ENCODE measurements around the gene CDH23. TPM values are rescaled to one million over a fixed set of nuclear protein-coding genes. Genes with fewer than 3 reads are reported as not detected.

The CDH23 gene
- total RNA-seq, 4 donors from 2014 or later: 14.4 to 29.6 (median 19.7) TPM

DNA sequence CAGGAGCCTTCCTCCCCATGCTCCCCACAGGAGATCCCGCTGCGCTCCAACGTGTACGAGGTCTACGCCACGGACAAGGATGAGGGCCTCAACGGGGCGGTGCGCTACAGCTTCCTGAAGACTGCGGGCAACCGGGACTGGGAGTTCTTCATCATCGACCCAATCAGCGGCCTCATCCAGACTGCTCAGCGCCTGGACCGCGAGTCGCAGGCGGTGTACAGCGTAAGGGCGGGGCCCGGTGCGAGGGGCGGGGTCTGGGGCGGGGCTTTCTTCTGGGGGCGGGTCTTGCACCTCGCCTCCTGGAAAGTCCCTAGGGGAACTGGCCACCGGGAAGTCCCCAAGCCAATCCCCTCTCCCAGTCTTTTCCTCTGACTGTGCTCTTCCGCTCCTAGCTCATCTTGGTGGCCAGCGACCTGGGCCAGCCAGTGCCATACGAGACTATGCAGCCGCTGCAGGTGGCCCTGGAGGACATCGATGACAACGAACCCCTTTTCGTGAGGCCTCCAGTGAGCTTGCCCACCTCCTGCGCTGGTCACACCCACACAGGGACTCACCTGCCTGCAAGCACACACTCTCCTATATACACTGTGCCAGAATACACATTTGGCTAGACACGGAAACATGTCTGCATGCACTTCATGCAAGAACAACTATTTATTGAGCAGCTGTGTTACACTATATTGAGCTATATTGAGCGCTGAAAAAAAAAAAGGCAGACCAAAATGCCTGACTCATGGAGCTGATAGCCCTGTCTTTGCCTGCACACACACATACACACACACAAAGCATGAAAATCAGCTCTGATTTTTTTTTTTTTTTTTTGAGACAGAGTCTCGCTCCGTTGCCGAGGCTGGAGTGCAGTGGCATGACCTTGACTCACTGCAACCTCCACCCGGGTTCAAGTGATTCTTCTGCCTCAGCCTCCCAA is 409.3 kb downstream of the CDH23 start:
- no peaks in the 10 kb centered on the region for H3K27me3 ChIP-seq
- peaks cover 0 to 5% (median 0%) of the 10 kb centered on the region in 4 donors for H3K36me3 ChIP-seq
- TF ChIP-seq POLR2A (IDR thresholded peaks at IDR 0.05; ENCODE audit: low read depth) (no peak), POLR2AphosphoS5 (IDR thresholded peaks at IDR 0.05) (no peak), EP300 (IDR thresholded peaks at IDR 0.05) (no peak)
- TF ChIP-seq, protein P1, sequence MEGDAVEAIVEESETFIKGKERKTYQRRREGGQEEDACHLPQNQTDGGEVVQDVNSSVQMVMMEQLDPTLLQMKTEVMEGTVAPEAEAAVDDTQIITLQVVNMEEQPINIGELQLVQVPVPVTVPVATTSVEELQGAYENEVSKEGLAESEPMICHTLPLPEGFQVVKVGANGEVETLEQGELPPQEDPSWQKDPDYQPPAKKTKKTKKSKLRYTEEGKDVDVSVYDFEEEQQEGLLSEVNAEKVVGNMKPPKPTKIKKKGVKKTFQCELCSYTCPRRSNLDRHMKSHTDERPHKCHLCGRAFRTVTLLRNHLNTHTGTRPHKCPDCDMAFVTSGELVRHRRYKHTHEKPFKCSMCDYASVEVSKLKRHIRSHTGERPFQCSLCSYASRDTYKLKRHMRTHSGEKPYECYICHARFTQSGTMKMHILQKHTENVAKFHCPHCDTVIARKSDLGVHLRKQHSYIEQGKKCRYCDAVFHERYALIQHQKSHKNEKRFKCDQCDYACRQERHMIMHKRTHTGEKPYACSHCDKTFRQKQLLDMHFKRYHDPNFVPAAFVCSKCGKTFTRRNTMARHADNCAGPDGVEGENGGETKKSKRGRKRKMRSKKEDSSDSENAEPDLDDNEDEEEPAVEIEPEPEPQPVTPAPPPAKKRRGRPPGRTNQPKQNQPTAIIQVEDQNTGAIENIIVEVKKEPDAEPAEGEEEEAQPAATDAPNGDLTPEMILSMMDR (IDR thresholded peaks at IDR 0.05): no peak
- H3K4me1 ChIP-seq: peaks cover 0 to 9% (median 3%) of the 10 kb centered on the region in 4 donors
- DNase-seq (ENCODE audit: extremely low spot score): no peak
- no peak overlapping the region for H3K27ac ChIP-seq (replicated peaks in 1 of 4)
- no peaks in the 10 kb centered on the region for H3K9me3 ChIP-seq
- intact Hi-C loops (cut with DNase I): no loop called here
- H3K4me3 ChIP-seq: no peak overlapping the region
- 69% methylated on average over 19 of the region's 41 CpGs for WGBS

DNA sequence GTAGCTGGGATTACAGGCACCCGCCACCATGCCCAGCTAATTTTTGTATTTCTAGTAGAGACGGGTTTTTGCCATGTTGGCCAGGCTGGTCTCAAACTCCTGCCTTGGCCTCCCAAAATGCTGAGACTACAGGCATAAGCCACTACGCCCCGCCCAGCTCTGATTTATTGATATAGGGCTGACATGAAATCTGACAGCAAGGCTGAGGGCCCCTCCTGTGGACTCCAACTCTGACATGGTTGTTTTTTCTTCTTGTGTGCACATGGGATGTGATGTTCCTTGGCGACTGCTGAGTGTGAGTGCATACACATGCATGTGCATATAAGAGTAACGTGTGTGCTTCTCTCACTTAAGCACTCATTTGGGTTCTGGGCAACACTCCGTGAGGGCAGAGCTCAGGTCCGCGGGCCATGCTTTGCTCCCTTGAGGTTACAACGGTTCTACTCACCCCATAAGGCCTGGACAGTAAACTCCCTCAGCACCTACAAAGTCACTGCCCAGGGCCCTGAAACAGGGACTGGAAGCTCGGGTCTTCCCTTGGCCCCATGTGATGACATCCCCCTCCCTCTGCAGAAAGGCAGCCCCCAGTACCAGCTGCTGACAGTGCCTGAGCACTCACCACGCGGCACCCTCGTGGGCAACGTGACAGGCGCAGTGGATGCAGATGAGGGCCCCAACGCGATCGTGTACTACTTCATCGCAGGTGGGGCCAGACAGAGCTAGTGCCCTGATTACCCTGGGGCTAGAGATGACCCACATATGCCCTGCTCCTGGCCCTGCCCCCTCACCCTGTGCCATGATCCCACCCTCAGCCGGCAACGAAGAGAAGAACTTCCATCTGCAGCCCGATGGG is 410.2 kb downstream of the CDH23 start:
- DNase-seq (ENCODE audit: extremely low spot score): no peak
- Histone ChIP-seq H3K27ac (replicated peaks in 1 of 4) (no peak overlapping the region), H3K27me3 (no peaks in the 10 kb centered on the region), H3K36me3 (peaks cover 0 to 5% (median 0%) of the 10 kb centered on the region in 4 donors), H3K9me3 (no peaks in the 10 kb centered on the region), H3K4me1 (peaks cover 4 to 14% (median 8%) of the 10 kb centered on the region in 4 donors), H3K4me3 (no peak overlapping the region)
- TF ChIP-seq, protein P1 (IDR thresholded peaks at IDR 0.05): no peak
- TF ChIP-seq POLR2AphosphoS5 (IDR thresholded peaks at IDR 0.05): no peak
- TF ChIP-seq POLR2A (IDR thresholded peaks at IDR 0.05; ENCODE audit: low read depth): no peak
- TF ChIP-seq EP300 (IDR thresholded peaks at IDR 0.05): no peak
- WGBS: 93% methylated on average over 22 of the region's 23 CpGs
- intact Hi-C loops (cut with DNase I): no loop called here

DNA sequence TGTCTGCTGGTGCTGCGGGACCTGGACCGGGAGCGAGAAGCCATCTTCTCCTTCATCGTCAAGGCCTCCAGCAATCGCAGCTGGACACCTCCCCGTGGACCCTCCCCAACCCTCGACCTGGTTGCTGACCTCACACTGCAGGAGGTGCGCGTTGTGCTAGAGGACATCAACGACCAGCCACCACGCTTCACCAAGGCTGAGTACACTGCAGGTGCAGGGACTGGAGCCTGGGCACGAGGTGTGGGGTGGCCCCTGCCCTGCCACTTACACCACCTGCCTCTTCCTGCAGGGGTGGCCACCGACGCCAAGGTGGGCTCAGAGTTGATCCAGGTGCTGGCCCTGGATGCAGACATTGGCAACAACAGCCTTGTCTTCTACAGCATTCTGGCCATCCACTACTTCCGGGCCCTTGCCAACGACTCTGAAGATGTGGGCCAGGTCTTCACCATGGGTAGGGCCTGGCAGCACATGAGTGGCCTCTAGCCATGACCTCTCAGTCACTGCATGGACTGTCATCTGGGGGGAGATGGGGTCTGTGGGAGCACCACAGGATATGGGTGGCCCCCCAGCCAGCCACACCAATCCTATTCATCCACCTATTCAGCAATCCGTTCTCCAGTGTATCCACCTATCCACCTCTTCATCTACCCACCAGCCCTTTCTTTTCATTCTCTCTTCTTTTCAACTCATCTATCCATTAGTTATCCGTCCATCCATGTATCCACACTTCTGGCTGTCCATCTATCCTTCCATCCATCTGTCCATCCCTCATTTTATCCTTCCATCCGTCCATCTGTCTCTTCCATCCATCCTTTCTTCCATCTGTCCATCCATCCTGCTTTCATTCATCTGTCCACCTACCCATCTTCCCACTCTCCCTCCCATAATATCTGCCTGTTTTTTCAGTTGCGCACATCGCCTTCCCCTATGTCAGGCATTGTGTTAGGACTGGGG is 411.1 kb downstream of the CDH23 start:
- no peak overlapping the region for H3K4me3 ChIP-seq
- H3K9me3 ChIP-seq: no peaks in the 10 kb centered on the region
- DNase-seq (ENCODE audit: extremely low spot score): no peak
- H3K36me3 ChIP-seq: peaks cover 0 to 5% (median 0%) of the 10 kb centered on the region in 4 donors
- TF ChIP-seq POLR2A (IDR thresholded peaks at IDR 0.05; ENCODE audit: low read depth) (no peak), POLR2AphosphoS5 (IDR thresholded peaks at IDR 0.05) (no peak), EP300 (IDR thresholded peaks at IDR 0.05) (no peak)
- TF ChIP-seq, protein P1 (IDR thresholded peaks at IDR 0.05): no peak
- 93% methylated on average over 18 of the region's 21 CpGs for WGBS
- peaks cover 11 to 23% (median 17%) of the 10 kb centered on the region in 4 donors for H3K4me1 ChIP-seq
- intact Hi-C loops (cut with DNase I): no loop called here
- H3K27me3 ChIP-seq: no peaks in the 10 kb centered on the region
- no peak overlapping the region for H3K27ac ChIP-seq (replicated peaks in 1 of 4)

DNA sequence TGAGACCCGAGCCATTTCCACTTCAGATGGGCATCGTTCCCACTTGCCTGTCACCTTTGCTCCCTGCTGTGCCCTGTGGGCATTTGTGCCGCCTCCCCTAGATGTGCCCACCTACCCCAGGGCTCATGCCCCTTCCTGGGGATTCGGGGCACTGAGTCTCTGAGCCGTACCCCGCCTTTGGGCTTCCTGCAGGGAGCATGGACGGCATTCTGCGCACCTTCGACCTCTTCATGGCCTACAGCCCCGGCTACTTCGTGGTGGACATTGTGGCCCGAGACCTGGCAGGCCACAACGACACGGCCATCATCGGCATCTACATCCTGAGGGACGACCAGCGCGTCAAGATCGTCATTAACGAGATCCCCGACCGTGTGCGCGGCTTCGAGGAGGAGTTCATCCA is 412.9 kb downstream of the CDH23 start:
- Histone ChIP-seq H3K27ac (replicated peaks in 1 of 4) (no peak overlapping the region), H3K9me3 (no peaks in the 10 kb centered on the region), H3K4me3 (no peak overlapping the region), H3K36me3 (peaks cover 0 to 5% (median 3%) of the 10 kb centered on the region in 4 donors), H3K4me1 (peaks cover 15 to 35% (median 25%) of the 10 kb centered on the region in 4 donors), H3K27me3 (no peaks in the 10 kb centered on the region)
- DNase-seq (ENCODE audit: extremely low spot score): no peak
- TF ChIP-seq EP300 (IDR thresholded peaks at IDR 0.05): no peak
- TF ChIP-seq, protein P1 (IDR thresholded peaks at IDR 0.05): no peak
- no peak for TF ChIP-seq POLR2AphosphoS5 (IDR thresholded peaks at IDR 0.05)
- no peak for TF ChIP-seq POLR2A (IDR thresholded peaks at IDR 0.05; ENCODE audit: low read depth)
- 92% methylated on average over 25 of the region's 25 CpGs for WGBS
- intact Hi-C loops (cut with DNase I): loop anchor here (5.0 to 10.0 kb wide), 3 partner anchors 245 to 495 kb away; partner anchors contain the start of genes CDH23 and SLC29A3
